Stimulated activated CD4-positive, alpha-beta T cell treated with anti-CD3 and anti-CD28 coated beads, TNF-alpha, amount 100 ng/mL, for 48 hours (primary cell): Measurements from ENCODE around the gene PISD.

Source experiments
- DNase-seq, 3 donors: peaks; one replicate each; pipeline ENCODE4 v3.0.0-alpha.2; 2020; ENCODE audit warnings: low read depth in 3 of 3

Gene PISD

GRCh38 chr22:31652911-31653684 lies 8.9 kb downstream of the PISD start:
- DNase-seq = no peak

GRCh38 chr22:31652088-31652487 lies 9.9 kb downstream of the PISD start:
- no peak for DNase-seq

GRCh38 chr22:31651664-31652063 lies 10.4 kb downstream of the PISD start:
- DNase-seq = no peak

- DNase-seq = no peak
Observed at GRCh38 chr22:31650391-31650790, 11.6 kb downstream of the PISD start.

- no peak for DNase-seq
Observed at GRCh38 chr22:31647523-31648320, 14.3 kb downstream of the PISD start.

- DNase-seq = no peak
Observed at GRCh38 chr22:31647066-31647465, 14.9 kb downstream of the PISD start.

GRCh38 chr22:31646186-31647019 lies 15.6 kb downstream of the PISD start:
- no peak for DNase-seq

GRCh38 chr22:31639436-31640039 lies 22.5 kb downstream of the PISD start:
- DNase-seq = no peak

GRCh38 chr22:31637891-31638618 lies 24.0 kb downstream of the PISD start:
- no peak for DNase-seq

- DNase-seq = no peak
Observed at GRCh38 chr22:31637447-31637890, 24.5 kb downstream of the PISD start.

- no peak for DNase-seq
Observed at GRCh38 chr22:31635638-31636306, 26.2 kb downstream of the PISD start.

GRCh38 chr22:31631436-31631835 lies 30.6 kb downstream of the PISD start:
- DNase-seq = no peak

- DNase-seq = peak; percentile 71 to 84 (median 81)
Observed at GRCh38 chr22:31630331-31631329, 31.4 kb downstream of the PISD start.

GRCh38 chr22:31629741-31630184 lies 32.3 kb downstream of the PISD start:
- no peak for DNase-seq

GRCh38 chr22:31628969-31629708 lies 32.9 kb downstream of the PISD start:
- no peak for DNase-seq

- DNase-seq = no peak
Observed at GRCh38 chr22:31628362-31628761, 33.7 kb downstream of the PISD start.

GRCh38 chr22:31627223-31627731 lies 34.7 kb downstream of the PISD start:
- DNase-seq = no peak
